B cell (primary cell): ENCODE measurements around the gene BRSK1. TPM values are rescaled to one million over a fixed set of nuclear protein-coding genes. Genes with fewer than 3 reads are reported as not detected.

Experiments
- ATAC-seq: fragments of 200-7000 bp; cut with Tn5 transposase; one replicate; pipeline ENCODE4 v1.10.0; 2021; ENCODE audit warnings: low read depth, mild to moderate bottlenecking, moderate number of reproducible peaks, moderate library complexity
- CTCF ChIA-PET: fragments of 350-600 bp; sonication (Branson Sonifier 250); formaldehyde crosslinking; loops from one replicate; lab custom pipeline; 2021; ENCODE audit warnings: antibody characterized with exemption, inconsistent platforms; lab: Charles Lee
- POLR2A ChIA-PET: fragments of 350-600 bp; sonication (Branson Sonifier 250); formaldehyde crosslinking; loops from one replicate; lab custom pipeline; 2021; ENCODE audit warnings: antibody characterized with exemption; lab: Charles Lee
- DNase-seq: peaks from one replicate; pipeline ENCODE4 v3.0.0; 2013
- H2AFZ ChIP-seq: 2 replicates; pipeline ENCODE4 v1.6.1; 2012; ENCODE audit warnings: mild to moderate bottlenecking, low read depth, low read length; ENCODE audit not compliant: insufficient read depth, poor library complexity, severe bottlenecking
- H3K27ac ChIP-seq, 2 donors: 1 replicate in 1 of 2; 2 replicates in 1 of 2; pipeline ENCODE4 v1.5.1; 2012 to 2013; ENCODE audit warnings: low read length in 2 of 2, mild to moderate bottlenecking in 2 of 2, moderate library complexity in 1 of 2
- H3K27me3 ChIP-seq, 4 experiments: fragments of 200-600 bp in 1 of 4; sonication (generic) in 1 of 4; replicated peaks in 1 of 4; 1 replicate in 2 of 4; 2 replicates in 2 of 4; pipeline versions ENCODE4 v1.6.1 to v1.7.0; 2013 to 2016; ENCODE audit warnings: low read length in 3 of 4, mild to moderate bottlenecking in 2 of 4, mixed read lengths in 1 of 4, moderate library complexity in 1 of 4; ENCODE audit not compliant: insufficient read depth in 4 of 4, control insufficient read depth in 3 of 4; ENCODE audit errors: control extremely low read depth in 1 of 4
- H3K36me3 ChIP-seq, 2 experiments: replicated peaks in 1 of 2; 1 replicate in 1 of 2; 2 replicates in 1 of 2; pipeline versions ENCODE4 v1.6.1 to v1.7.1; 2013; ENCODE audit warnings: low read length in 1 of 2; ENCODE audit not compliant: insufficient read depth in 2 of 2, control insufficient read depth in 1 of 2; ENCODE audit errors: control extremely low read depth in 1 of 2, extremely low read depth in 1 of 2
- H3K4me1 ChIP-seq, 2 donors: fragments of 200-600 bp in 1 of 2; sonication (generic) in 1 of 2; 1 replicate in 1 of 2; 2 replicates in 1 of 2; pipeline versions ENCODE4 v1.5.1 to v1.6.1; 2013 to 2017; ENCODE audit warnings: low read length in 2 of 2; ENCODE audit not compliant: control insufficient read depth in 2 of 2, insufficient read depth in 2 of 2
- H3K4me2 ChIP-seq: replicated peaks from 2 replicates; pipeline ENCODE3; 2012; ENCODE audit warnings: mild to moderate bottlenecking, low read depth, low read length; ENCODE audit not compliant: poor library complexity, severe bottlenecking
- H3K4me3 ChIP-seq, 5 experiments: fragments of 200-600 bp in 1 of 5; sonication (generic) in 1 of 5; 1 replicate in 3 of 5; 2 replicates in 2 of 5; pipeline versions ENCODE4 v1.5.1 to v1.7.0; 2011 to 2016; ENCODE audit warnings: low read length in 4 of 5, mild to moderate bottlenecking in 4 of 5, low read depth in 2 of 5, control low read depth in 1 of 5, moderate library complexity in 1 of 5; ENCODE audit not compliant: insufficient read depth in 1 of 5; ENCODE audit errors: control extremely low read depth in 1 of 5, extremely low read depth in 1 of 5
- H3K79me2 ChIP-seq: fragments of 200-600 bp; sonication (generic); one replicate; pipeline ENCODE4 v1.6.0; 2016; ENCODE audit warnings: low read length; ENCODE audit not compliant: control insufficient read depth, insufficient read depth
- H3K9ac ChIP-seq: fragments of 200-600 bp; sonication (generic); 2 replicates; pipeline ENCODE4 v1.6.1; 2017; ENCODE audit warnings: mild to moderate bottlenecking, low read length, moderate library complexity
- H3K9me3 ChIP-seq, 3 donors: one replicate each; pipeline versions ENCODE4 v1.6.1 to v1.7.1; 2013; ENCODE audit warnings: low read length in 2 of 3; ENCODE audit not compliant: control insufficient read depth in 2 of 3, insufficient read depth in 1 of 3; ENCODE audit errors: control extremely low read depth in 1 of 3
- H4K20me1 ChIP-seq: 2 replicates; pipeline ENCODE4 v1.6.0; 2012; ENCODE audit warnings: mild to moderate bottlenecking, low read length; ENCODE audit not compliant: insufficient read depth, control insufficient read depth, poor library complexity, severe bottlenecking
- H3K27ac Mint-ChIP-seq: one replicate; pipeline ENCODE4 v1.8.0; 2021; ENCODE audit warnings: mixed read lengths
- H3K27me3 Mint-ChIP-seq: one replicate; pipeline ENCODE4 v1.8.0; 2021; ENCODE audit warnings: mixed read lengths
- H3K4me1 Mint-ChIP-seq: one replicate; pipeline ENCODE4 v1.8.0; 2021; ENCODE audit warnings: mixed read lengths
- H3K4me3 Mint-ChIP-seq: one replicate; pipeline ENCODE4 v1.8.0; 2021; ENCODE audit warnings: mixed read lengths
- H3K9me3 Mint-ChIP-seq: one replicate; pipeline ENCODE4 v1.8.0; 2022; ENCODE audit warnings: mixed read lengths; ENCODE audit not compliant: insufficient read depth
- EZH2 ChIP-seq: IDR thresholded peaks from 2 replicates; pipeline ENCODE4 v1.6.1; 2012; ENCODE audit warnings: borderline replicate concordance, low read depth, mild to moderate bottlenecking, moderate library complexity, low read length; ENCODE audit not compliant: insufficient read depth, poor library complexity, severe bottlenecking
- WGBS: methylation state at CpG from one replicate; pipeline ENCODE4 v1.1.5; 2013; ENCODE audit warnings: missing lambda C conversion rate; ENCODE audit not compliant: insufficient coverage; 5-methylcytosine and 5-hydroxymethylcytosine counted together
- intact Hi-C: fragments of 100-400 bp; cut with micrococcal nuclease; formaldehyde crosslinking; loops from one replicate; pipeline ENCODE4 v1.10.0; 2022
- polyA plus RNA-seq: library from polyadenylated mRNA; depleted of rRNA; stranded (reverse); fragments of >200 nt; gene quantifications from 2 replicates; pipeline ENCODE4 v1.2.3, GENCODE V29; 2012
- total RNA-seq, 2 donors: library from RNA; stranded (reverse); fragments of 120-200 nt in 1 of 2; gene quantifications; 1 replicate in 1 of 2; 2 replicates in 1 of 2; pipeline versions ENCODE4 v1.2.3 to v1.2.4, GENCODE V29; 2013 to 2022
- TF ChIP-seq, protein P1 (sequence below): fragments of 200-600 bp; IDR thresholded peaks from one replicate; pipeline ENCODE4 v1.8.0; 2022; ENCODE audit warnings: antibody characterized with exemption, mild to moderate bottlenecking

The BRSK1 gene
- total and polyA plus RNA-seq, 2 donors (not counting 1 experiment from before 2014, with no cell fraction given): 0.94 to 1.4 TPM

DNA sequence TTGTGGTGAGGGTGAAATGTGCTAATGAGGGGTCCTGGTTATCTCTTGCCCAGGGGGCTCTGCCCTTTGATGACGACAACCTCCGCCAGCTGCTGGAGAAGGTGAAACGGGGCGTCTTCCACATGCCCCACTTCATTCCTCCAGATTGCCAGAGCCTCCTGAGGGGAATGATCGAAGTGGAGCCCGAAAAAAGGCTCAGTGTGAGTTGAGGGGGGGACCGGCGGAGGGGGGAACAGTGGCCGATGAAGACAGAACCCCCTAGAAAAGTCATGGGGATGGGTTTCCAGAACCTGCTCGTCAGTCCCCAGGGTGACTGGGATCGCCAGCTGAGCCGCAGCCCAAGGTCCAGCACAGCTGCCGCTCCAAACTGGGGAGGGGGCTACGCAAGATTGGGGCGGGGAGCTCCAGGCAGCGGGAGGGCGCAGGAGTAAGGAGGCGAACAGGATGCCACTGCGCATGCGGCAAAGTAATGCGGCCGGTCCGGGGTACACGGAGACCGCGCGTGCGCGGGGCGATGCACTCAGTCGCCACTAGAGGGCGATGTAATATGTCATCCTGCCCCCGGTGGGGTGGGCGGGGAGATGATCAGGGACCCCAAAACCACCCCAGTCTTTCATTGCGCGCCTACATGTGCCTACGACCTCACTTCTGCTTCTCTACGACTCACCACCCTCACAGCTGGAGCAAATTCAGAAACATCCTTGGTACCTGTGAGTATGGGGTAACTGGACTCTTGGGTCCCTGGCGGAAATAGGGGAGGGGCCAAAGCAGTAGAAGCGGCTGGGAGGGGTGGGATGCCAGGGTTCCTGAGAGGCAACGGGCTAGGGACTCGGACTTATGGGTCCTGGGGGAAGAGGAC, 17.9 kb downstream of the BRSK1 start:
- Histone ChIP-seq H3K27ac (peak overlapping the region; percentile 25 to 64), H3K4me2 (peak overlapping the region; percentile 88), H3K9me3 (peaks cover 0 to 5% (median 0%) of the 10 kb centered on the region in 3 donors), H3K9ac (peak overlapping the region; percentile 63), H3K4me3 (peak overlapping the region in 4 of 5 experiments; percentile 35 to 53 (median 49)), H3K4me1 (peaks cover 8 to 15% of the 10 kb centered on the region in 2 donors), H3K27me3 (no peaks in the 10 kb centered on the region), H2AFZ (peak overlapping the region; percentile 94), H4K20me1 (no peaks in the 10 kb centered on the region), H3K36me3 (no peaks in the 10 kb centered on the region), H3K79me2 (no peaks in the 10 kb centered on the region)
- DNase-seq (peak; percentile 95), ATAC-seq (peak; percentile 91)
- intact Hi-C loops: loop anchor here (1.0 to 5.0 kb wide), 4 partner anchors 21 to 201 kb away; partner anchors contain the start of genes HSPBP1, KMT5C and RPL28
- POLR2A ChIA-PET: interaction anchor here (0.9 to 1.1 kb wide), 2 partner anchors 22 to 47 kb away, joined by 3 to 4 read pairs; partner anchors contain the start of gene HSPBP1
- TF ChIP-seq EZH2: no peak
- TF ChIP-seq, protein P1, sequence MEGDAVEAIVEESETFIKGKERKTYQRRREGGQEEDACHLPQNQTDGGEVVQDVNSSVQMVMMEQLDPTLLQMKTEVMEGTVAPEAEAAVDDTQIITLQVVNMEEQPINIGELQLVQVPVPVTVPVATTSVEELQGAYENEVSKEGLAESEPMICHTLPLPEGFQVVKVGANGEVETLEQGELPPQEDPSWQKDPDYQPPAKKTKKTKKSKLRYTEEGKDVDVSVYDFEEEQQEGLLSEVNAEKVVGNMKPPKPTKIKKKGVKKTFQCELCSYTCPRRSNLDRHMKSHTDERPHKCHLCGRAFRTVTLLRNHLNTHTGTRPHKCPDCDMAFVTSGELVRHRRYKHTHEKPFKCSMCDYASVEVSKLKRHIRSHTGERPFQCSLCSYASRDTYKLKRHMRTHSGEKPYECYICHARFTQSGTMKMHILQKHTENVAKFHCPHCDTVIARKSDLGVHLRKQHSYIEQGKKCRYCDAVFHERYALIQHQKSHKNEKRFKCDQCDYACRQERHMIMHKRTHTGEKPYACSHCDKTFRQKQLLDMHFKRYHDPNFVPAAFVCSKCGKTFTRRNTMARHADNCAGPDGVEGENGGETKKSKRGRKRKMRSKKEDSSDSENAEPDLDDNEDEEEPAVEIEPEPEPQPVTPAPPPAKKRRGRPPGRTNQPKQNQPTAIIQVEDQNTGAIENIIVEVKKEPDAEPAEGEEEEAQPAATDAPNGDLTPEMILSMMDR: peak; percentile 92
- Mint-ChIP-seq H3K9me3 (no peaks in the 10 kb centered on the region), H3K27ac (peak overlapping the region; percentile 87), H3K27me3 (peaks cover 6% of the 10 kb centered on the region), H3K4me1 (peaks cover 12% of the 10 kb centered on the region), H3K4me3 (peak overlapping the region; percentile 90)
- CTCF ChIA-PET: interaction anchor here (0.7 to 3.5 kb wide), 22 partner anchors 9 to 305 kb away, joined by 3 to 27 read pairs (median 5); partner anchors contain the start of genes HSPBP1, KMT5C and TMEM238
- WGBS: 7% methylated on average over 25 of the region's 42 CpGs
